ENCODE measurements around the gene SCRN3.

- TF ChIP-seq CTCF (IDR thresholded peaks at IDR 0.05; ENCODE audit: insufficient read depth, low read length, poor library complexity, severe bottlenecking) (no peak), EZH2phosphoT487 (conservative IDR thresholded peaks at IDR 0.05; ENCODE audit: low read length) (no peak)
These were observed 49.2 kb downstream of the SCRN3 start for GRCh38 chr2:174444761-174445160.
